ENCODE measurements around the gene FBXO3. TPM values are rescaled to one million over a fixed set of nuclear protein-coding genes. Genes with fewer than 3 reads are reported as not detected.

Gene FBXO3
- total and polyA plus RNA-seq, 2 of the 8 experiments (the other 6 are each of a cell fraction or from before 2014, with no cell fraction given), result 15.9 to 25.7 TPM

DNA sequence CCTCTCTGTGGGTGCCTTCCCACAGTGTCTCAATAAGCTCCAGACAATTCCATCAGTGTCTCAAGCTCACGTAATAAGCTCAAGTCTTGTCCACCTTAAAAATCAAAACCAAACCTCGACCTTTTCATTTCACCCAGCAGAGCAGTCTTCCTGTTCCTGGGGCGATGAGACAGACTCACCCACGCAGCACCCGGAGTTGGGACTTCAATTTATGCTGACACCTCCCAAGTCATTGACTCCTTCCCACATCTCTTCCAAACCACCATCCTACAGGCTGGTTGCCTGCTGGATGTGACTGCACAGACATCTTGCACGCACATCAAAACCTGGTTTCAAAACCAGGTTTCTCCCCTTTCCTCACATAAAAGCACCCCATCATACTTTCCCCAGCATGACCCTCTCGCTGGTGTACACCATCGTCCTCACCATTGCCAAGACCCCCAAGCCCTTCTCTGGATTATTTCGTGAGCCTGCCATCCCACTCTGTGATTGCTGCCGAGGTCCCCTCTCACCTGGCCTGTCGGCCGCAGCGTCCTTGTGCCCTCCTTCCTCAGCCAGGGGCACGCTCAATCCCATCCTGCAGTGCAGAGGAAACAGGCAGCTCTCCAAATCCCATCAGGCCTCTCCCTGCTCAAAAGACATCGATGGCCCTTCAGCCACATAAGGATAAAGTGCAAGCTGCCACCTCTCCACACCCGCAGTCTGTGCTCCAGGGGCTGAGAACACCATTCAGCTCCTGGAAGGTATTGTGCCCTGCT, 45.1 kb upstream of the FBXO3 start (continued):
- TF ChIP-seq, protein P1, sequence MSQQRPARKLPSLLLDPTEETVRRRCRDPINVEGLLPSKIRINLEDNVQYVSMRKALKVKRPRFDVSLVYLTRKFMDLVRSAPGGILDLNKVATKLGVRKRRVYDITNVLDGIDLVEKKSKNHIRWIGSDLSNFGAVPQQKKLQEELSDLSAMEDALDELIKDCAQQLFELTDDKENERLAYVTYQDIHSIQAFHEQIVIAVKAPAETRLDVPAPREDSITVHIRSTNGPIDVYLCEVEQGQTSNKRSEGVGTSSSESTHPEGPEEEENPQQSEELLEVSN (IDR thresholded peaks at IDR 0.05), result no peak
- no peak for TF ChIP-seq SP4 (IDR thresholded peaks at IDR 0.05; ENCODE audit: low read length)

Data from H1 (cell line).